Chondrocyte (in vitro differentiated cells): Measurements from ENCODE around the gene LRP4. TPM values are rescaled to one million over a fixed set of nuclear protein-coding genes. Genes with fewer than 3 reads are reported as not detected.

ENCODE experiments used
- DNase-seq: peaks from one replicate; pipeline ENCODE4 v3.0.0; 2021; ENCODE audit warnings: mixed read lengths, low spot score
- H3K27ac Mint-ChIP-seq: one replicate; pipeline ENCODE4 v1.8.0; 2021; ENCODE audit warnings: mild to moderate bottlenecking, moderate library complexity, mixed read lengths; ENCODE audit not compliant: unreplicated experiment
- H3K27me3 Mint-ChIP-seq: 2 replicates; pipeline ENCODE4 v1.8.0; 2021; ENCODE audit warnings: low read depth, mixed read lengths
- H3K36me3 Mint-ChIP-seq: 2 replicates; pipeline ENCODE4 v1.8.0; 2021; ENCODE audit warnings: low read depth, mixed read lengths
- H3K4me1 Mint-ChIP-seq: 2 replicates; pipeline ENCODE4 v1.8.0; 2021; ENCODE audit warnings: low read depth, mild to moderate bottlenecking, mixed read lengths
- H3K4me3 Mint-ChIP-seq: one replicate; pipeline ENCODE4 v1.8.0; 2021; ENCODE audit warnings: mild to moderate bottlenecking, moderate library complexity, mixed read lengths; ENCODE audit not compliant: unreplicated experiment
- H3K9me3 Mint-ChIP-seq: 2 replicates; pipeline ENCODE4 v1.8.0; 2021; ENCODE audit warnings: low read depth, mixed read lengths
- CTCF ChIP-seq: fragments of 200-600 bp; sonication (generic); IDR thresholded peaks from 2 replicates; pipeline ENCODE4 v1.5.0; 2021; ENCODE audit warnings: antibody characterized with exemption, mild to moderate bottlenecking, moderate library complexity
- total RNA-seq: library from RNA; stranded (reverse); gene quantifications from 3 replicates; pipeline ENCODE4 v1.2.1, GENCODE V29; 2021

The LRP4 gene
- total RNA-seq, 1 donor from 2014 or later: 7.0 TPM

GRCh38 chr11:46892838-46893237 is 25.5 kb downstream of the LRP4 start:
- Mint-ChIP-seq H3K9me3 (no peaks in the 10 kb centered on the region), H3K27me3 (no peaks in the 10 kb centered on the region), H3K27ac (no peak overlapping the region), H3K4me3 (no peak overlapping the region), H3K36me3 (no peaks in the 10 kb centered on the region), H3K4me1 (peaks cover 14% of the 10 kb centered on the region)
- DNase-seq: no peak
- TF ChIP-seq CTCF: no peak

GRCh38 chr11:46892109-46892508 is 26.2 kb downstream of the LRP4 start:
- Mint-ChIP-seq H3K4me1 (peaks cover 14% of the 10 kb centered on the region), H3K27me3 (no peaks in the 10 kb centered on the region), H3K9me3 (no peaks in the 10 kb centered on the region), H3K4me3 (no peak overlapping the region), H3K36me3 (no peaks in the 10 kb centered on the region), H3K27ac (no peak overlapping the region)
- DNase-seq: no peak
- no peak for TF ChIP-seq CTCF

- Mint-ChIP-seq H3K4me1 (peaks cover 4% of the 10 kb centered on the region), H3K27me3 (no peaks in the 10 kb centered on the region), H3K9me3 (no peaks in the 10 kb centered on the region), H3K27ac (no peak overlapping the region), H3K36me3 (peaks cover 2% of the 10 kb centered on the region), H3K4me3 (no peak overlapping the region)
- DNase-seq: no peak
- TF ChIP-seq CTCF: no peak
Measured at GRCh38 chr11:46890665-46891064, 27.7 kb downstream of the LRP4 start.

GRCh38 chr11:46889689-46890475 is 28.5 kb downstream of the LRP4 start:
- no peaks in the 10 kb centered on the region for H3K27me3 Mint-ChIP-seq
- no peak overlapping the region for H3K4me3 Mint-ChIP-seq
- peak; percentile 87 for TF ChIP-seq CTCF
- H3K4me1 Mint-ChIP-seq: peaks cover 4% of the 10 kb centered on the region
- H3K9me3 Mint-ChIP-seq: no peaks in the 10 kb centered on the region
- peaks cover 2% of the 10 kb centered on the region for H3K36me3 Mint-ChIP-seq
- peak; percentile 27 for DNase-seq
- no peak overlapping the region for H3K27ac Mint-ChIP-seq

- H3K4me1 Mint-ChIP-seq: peaks cover 4% of the 10 kb centered on the region
- no peaks in the 10 kb centered on the region for H3K9me3 Mint-ChIP-seq
- DNase-seq: peak; percentile 55
- H3K36me3 Mint-ChIP-seq: peaks cover 2% of the 10 kb centered on the region
- H3K27me3 Mint-ChIP-seq: no peaks in the 10 kb centered on the region
- no peak for TF ChIP-seq CTCF
- H3K27ac Mint-ChIP-seq: no peak overlapping the region
- no peak overlapping the region for H3K4me3 Mint-ChIP-seq
Measured at GRCh38 chr11:46889251-46889650, 29.1 kb downstream of the LRP4 start.
